ENCODE data around the gene C7.

C7 gene

GRCh38 chr5:40939753-40940152 is 30.5 kb downstream of the C7 start:
- TF ChIP-seq, protein P1, sequence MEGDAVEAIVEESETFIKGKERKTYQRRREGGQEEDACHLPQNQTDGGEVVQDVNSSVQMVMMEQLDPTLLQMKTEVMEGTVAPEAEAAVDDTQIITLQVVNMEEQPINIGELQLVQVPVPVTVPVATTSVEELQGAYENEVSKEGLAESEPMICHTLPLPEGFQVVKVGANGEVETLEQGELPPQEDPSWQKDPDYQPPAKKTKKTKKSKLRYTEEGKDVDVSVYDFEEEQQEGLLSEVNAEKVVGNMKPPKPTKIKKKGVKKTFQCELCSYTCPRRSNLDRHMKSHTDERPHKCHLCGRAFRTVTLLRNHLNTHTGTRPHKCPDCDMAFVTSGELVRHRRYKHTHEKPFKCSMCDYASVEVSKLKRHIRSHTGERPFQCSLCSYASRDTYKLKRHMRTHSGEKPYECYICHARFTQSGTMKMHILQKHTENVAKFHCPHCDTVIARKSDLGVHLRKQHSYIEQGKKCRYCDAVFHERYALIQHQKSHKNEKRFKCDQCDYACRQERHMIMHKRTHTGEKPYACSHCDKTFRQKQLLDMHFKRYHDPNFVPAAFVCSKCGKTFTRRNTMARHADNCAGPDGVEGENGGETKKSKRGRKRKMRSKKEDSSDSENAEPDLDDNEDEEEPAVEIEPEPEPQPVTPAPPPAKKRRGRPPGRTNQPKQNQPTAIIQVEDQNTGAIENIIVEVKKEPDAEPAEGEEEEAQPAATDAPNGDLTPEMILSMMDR (IDR thresholded peaks at IDR 0.05; ENCODE audit: poor library complexity, severe bottlenecking): no peak
- Histone ChIP-seq H3K27ac (ENCODE audit: poor library complexity, severe bottlenecking) (no peak overlapping the region), H3K36me3 (ENCODE audit: low read depth) (no peaks in the 10 kb centered on the region), H3K4me3 (ENCODE audit: severe bottlenecking) (no peak overlapping the region), H3K4me1 (ENCODE audit: insufficient read depth, poor library complexity, severe bottlenecking) (no peaks in the 10 kb centered on the region), H3K9me3 (ENCODE audit: severe bottlenecking) (no peaks in the 10 kb centered on the region), H3K27me3 (ENCODE audit: insufficient read depth, poor library complexity, severe bottlenecking) (no peaks in the 10 kb centered on the region)
- ATAC-seq (ENCODE audit: low read depth) (no peak), DNase-seq (ENCODE audit: low spot score) (no peak)

GRCh38 chr5:40945111-40945510 is 35.8 kb downstream of the C7 start:
- Histone ChIP-seq H3K4me3 (ENCODE audit: severe bottlenecking) (no peak overlapping the region), H3K27me3 (ENCODE audit: insufficient read depth, poor library complexity, severe bottlenecking) (peaks cover 6% of the 10 kb centered on the region), H3K27ac (ENCODE audit: poor library complexity, severe bottlenecking) (no peak overlapping the region), H3K9me3 (ENCODE audit: severe bottlenecking) (no peaks in the 10 kb centered on the region), H3K4me1 (ENCODE audit: insufficient read depth, poor library complexity, severe bottlenecking) (no peaks in the 10 kb centered on the region), H3K36me3 (ENCODE audit: low read depth) (no peaks in the 10 kb centered on the region)
- no peak for ATAC-seq (ENCODE audit: low read depth)
- TF ChIP-seq, protein P1 (IDR thresholded peaks at IDR 0.05; ENCODE audit: poor library complexity, severe bottlenecking): no peak
- no peak for DNase-seq (ENCODE audit: low spot score)

- TF ChIP-seq, protein P1 (IDR thresholded peaks at IDR 0.05; ENCODE audit: poor library complexity, severe bottlenecking): no peak
- Histone ChIP-seq H3K9me3 (ENCODE audit: severe bottlenecking) (peaks cover 5% of the 10 kb centered on the region), H3K4me1 (ENCODE audit: insufficient read depth, poor library complexity, severe bottlenecking) (no peaks in the 10 kb centered on the region), H3K36me3 (ENCODE audit: low read depth) (no peaks in the 10 kb centered on the region), H3K4me3 (ENCODE audit: severe bottlenecking) (no peak overlapping the region), H3K27ac (ENCODE audit: poor library complexity, severe bottlenecking) (no peak overlapping the region), H3K27me3 (ENCODE audit: insufficient read depth, poor library complexity, severe bottlenecking) (no peaks in the 10 kb centered on the region)
- DNase-seq (ENCODE audit: low spot score): no peak
- ATAC-seq (ENCODE audit: low read depth): peak; percentile 45; the same call in 1 of the 3 replicates
Measured at GRCh38 chr5:40955313-40955712, 46.0 kb downstream of the C7 start.

- TF ChIP-seq, protein P1 (IDR thresholded peaks at IDR 0.05; ENCODE audit: poor library complexity, severe bottlenecking): no peak
- Histone ChIP-seq H3K4me1 (ENCODE audit: insufficient read depth, poor library complexity, severe bottlenecking) (no peaks in the 10 kb centered on the region), H3K4me3 (ENCODE audit: severe bottlenecking) (no peak overlapping the region), H3K9me3 (ENCODE audit: severe bottlenecking) (peaks cover 5% of the 10 kb centered on the region), H3K27me3 (ENCODE audit: insufficient read depth, poor library complexity, severe bottlenecking) (no peaks in the 10 kb centered on the region), H3K36me3 (ENCODE audit: low read depth) (no peaks in the 10 kb centered on the region), H3K27ac (ENCODE audit: poor library complexity, severe bottlenecking) (no peak overlapping the region)
- ATAC-seq (ENCODE audit: low read depth): no peak
- DNase-seq (ENCODE audit: low spot score): no peak
Measured at GRCh38 chr5:40957048-40957447, 47.8 kb downstream of the C7 start.

GRCh38 chr5:40958811-40959210 is 49.5 kb downstream of the C7 start:
- H3K27me3 ChIP-seq (ENCODE audit: insufficient read depth, poor library complexity, severe bottlenecking): no peaks in the 10 kb centered on the region
- ATAC-seq (ENCODE audit: low read depth): no peak
- TF ChIP-seq, protein P1 (IDR thresholded peaks at IDR 0.05; ENCODE audit: poor library complexity, severe bottlenecking): no peak
- H3K36me3 ChIP-seq (ENCODE audit: low read depth): no peaks in the 10 kb centered on the region
- H3K9me3 ChIP-seq (ENCODE audit: severe bottlenecking): peaks cover 5% of the 10 kb centered on the region
- DNase-seq (ENCODE audit: low spot score): no peak
- no peak overlapping the region for H3K27ac ChIP-seq (ENCODE audit: poor library complexity, severe bottlenecking)
- H3K4me3 ChIP-seq (ENCODE audit: severe bottlenecking): no peak overlapping the region
- no peaks in the 10 kb centered on the region for H3K4me1 ChIP-seq (ENCODE audit: insufficient read depth, poor library complexity, severe bottlenecking)

Data from RWPE2 (cell line).